Suppressor macrophage treated with lipopolysaccharide for 1 hour (primary cell): Measurements from ENCODE around the gene GRAMD1A.
"Not testable (repeated sequence)": the region's sequence is repeated elsewhere in the genome, so short reads cannot be mapped to it uniquely, and the experiment has no call there.

Experiments
- DNase-seq, 3 donors: peaks; one replicate each; pipeline ENCODE4 v3.0.0-alpha.2; 2020 to 2022

The GRAMD1A gene

DNA sequence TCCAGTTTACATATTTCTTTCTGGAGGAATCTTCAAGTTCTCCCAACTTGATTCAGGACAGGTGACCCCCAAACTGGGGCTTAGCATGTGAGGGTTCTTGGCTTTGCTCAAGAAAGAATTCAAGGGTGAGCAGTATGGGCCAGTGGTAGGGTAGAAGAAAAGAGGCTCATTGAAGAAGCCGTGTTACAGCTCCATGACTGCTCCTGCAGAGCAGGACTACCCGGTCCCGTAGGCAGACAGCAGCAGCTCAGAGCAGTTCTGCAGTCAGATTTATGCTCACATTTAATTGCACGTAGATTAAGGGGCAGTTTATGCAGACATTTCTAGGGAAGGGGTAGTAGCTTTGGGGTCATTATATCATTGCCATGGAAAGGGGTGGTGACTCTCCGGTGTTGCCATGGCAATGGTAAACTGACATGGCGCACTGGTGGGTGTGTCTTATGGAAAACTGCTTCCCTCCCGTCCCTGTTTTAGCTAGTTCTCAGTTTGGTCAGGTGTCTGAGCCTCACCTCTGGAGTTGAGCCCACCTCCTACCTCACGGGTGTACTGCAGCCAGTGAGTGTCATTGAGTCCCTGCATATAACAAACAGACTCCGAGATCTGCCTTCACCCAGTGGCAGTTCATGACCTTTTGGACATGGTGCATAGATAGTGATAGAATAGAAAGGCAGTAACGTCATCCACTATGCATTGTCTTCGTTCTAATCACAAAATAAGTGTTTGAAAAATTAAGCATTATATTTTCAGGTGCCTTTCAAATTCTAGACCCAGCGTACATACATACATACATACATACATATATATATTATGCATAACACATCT lies 20.1 kb upstream of the GRAMD1A start:
- DNase-seq = no peak

DNA sequence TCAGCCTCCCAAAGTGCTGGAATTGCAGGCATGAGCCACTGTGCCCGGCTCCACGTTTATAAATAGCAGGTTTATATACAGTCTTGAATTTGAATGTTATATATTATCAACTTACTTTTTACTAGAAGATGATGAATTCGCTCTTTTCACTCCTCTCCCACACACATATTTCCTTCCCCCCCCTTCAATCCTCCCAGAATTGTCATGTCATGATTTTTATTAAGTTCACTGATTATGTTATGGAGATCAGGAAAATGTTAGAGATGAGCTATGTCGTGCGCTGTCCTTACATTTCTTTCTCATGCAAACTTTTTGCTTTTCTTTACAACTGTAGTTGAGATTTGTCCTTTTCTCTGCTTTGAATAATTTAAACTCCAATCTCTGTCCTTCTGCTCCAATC lies 17.8 kb upstream of the GRAMD1A start:
- no peak for DNase-seq

DNA sequence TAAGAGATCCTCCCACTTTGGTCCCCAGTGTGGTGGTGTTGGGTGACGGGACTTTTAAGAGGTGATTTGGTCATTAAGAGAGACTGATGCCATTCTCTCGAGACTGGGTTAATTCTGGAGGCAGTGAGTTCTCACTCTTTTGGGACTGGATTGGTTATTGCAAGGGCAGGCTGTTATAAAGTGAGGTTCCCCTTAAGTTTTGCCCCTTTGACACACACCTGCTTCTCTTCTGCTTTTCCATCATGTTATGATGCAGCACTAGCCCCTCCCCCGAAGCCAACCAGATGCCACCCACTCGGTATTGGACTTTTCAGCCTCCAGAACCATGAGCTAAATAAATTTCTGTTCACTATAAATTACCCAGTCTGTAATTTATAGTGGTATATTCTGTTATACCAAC lies 16.3 kb upstream of the GRAMD1A start:
- DNase-seq = no peak

DNA sequence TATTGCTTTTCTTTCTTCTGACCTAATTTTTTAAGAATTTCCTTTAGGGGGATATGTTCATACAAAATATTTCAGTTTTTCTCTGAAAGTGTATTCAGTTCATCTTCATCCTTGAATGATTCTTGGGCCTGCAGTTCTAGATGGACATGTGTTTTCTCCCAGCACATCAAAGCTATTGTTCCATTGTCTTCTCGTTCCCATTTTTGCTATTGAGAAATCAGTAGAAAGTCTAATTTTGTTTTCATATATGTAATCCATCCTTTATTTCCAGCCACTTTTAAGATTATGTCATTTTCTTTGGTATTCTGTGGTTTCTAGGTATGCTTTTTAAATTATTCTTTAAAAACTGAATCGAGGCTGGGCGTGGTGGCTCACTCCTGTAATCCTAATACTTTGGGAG lies 15.8 kb upstream of the GRAMD1A start:
- no peak for DNase-seq

DNA sequence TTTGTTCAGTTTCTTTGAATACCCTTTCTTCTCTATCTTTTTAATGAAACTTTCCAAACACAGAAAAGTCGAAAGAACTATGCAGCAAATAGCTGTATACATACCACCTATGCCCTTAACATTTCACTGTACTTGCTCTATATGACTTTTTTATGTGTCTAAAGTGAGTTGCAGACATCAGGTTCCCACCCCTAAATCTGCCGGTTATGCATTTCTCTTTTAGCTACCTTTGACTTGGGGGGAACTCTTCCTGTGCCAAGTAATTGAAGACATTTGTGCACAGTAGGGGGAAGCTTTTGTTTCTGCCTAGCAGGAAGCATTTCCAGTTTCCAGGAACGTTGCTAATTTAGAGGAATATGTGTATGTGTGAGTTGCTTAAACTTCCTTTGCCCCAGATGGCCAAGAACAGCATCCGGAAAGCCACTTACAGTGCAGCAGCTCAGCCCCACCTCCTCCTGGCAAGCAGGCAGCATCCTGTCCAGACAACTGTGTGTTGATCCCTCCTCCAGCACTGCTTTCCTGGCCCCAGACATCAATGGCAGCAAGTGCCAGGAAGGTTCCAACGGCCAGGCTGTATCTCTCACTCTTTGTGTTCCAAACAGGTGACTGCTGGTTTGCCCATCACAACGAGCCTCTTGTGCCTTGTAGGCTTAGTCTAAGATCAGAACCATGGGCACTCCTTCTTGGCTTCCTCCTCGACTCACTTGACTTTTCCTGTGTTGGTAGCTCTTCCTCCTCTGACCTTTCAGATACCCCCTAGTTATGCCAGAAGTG lies 14.7 kb upstream of the GRAMD1A start:
- DNase-seq = peak in 1 of 3 donors; percentile 70

DNA sequence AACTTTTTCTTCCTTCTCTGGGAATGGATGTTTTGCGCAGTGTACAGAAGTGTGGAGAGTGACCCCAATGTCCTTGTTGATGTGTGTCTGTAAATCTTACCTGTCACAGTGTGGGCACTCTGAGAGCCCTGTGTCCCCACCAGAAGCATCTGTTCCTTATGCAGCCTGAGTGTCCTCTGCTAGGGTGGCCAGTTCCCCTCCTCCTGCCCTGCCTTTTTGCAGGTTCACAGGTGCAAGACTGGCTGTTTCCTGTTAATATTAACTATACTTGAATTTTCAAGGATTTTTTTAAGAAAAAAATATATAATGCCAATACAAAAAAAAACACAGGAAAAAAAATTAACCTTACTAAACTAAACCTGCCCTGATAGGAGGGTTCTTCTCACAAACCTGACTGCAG lies 12.0 kb upstream of the GRAMD1A start:
- DNase-seq = peak in 1 of 3 donors; percentile 17

DNA sequence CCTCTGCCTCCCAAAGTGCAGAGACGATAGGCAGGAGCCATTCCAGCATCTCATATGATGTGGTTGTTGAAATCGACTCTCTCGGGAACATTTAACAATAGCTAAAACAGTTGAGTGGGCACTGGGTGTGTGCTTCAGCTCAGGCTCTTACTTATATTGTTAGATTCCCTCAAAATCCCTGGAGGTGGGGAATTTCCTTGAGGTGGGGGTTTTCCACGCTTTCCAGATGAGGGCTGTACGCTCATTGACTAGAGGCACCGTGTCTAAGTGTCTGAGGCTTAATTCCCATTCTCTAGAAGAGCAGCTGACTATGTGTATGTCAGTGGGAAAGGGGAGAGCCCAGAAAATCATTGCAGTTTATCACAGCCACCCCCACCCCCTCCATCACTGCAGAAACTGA lies 10.8 kb upstream of the GRAMD1A start:
- DNase-seq = peak; percentile 94 to 98 (median 96)

DNA sequence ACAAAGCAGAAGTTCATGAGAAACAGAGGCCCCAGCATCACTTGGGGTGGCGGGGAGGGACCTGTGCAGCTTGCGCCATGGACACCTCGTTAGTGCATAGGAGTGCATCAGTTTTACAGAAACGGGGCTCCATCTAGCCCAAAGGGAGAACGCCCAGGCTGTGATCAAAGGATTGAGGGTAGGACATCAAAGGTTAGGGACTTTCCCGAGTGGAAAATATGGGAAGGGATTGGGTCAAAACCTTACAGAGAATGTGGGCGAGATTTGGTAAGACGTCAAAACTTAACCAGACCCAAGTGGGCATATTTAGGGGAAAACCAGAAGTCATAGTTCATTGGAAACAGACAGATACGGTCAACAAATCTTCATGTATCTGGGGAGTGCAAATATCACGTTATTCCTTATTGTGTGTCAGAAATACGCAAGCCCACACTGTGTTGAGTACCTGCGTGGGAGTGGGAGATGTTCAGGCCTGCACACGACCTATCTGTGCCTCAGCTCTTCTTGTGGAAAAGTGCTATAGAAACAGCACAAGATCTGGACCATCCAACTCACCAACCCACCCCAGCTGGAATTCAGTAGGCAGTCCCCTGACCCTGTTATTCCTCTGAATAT lies 9.4 kb upstream of the GRAMD1A start:
- DNase-seq = peak; percentile 73 to 89 (median 82)

DNA sequence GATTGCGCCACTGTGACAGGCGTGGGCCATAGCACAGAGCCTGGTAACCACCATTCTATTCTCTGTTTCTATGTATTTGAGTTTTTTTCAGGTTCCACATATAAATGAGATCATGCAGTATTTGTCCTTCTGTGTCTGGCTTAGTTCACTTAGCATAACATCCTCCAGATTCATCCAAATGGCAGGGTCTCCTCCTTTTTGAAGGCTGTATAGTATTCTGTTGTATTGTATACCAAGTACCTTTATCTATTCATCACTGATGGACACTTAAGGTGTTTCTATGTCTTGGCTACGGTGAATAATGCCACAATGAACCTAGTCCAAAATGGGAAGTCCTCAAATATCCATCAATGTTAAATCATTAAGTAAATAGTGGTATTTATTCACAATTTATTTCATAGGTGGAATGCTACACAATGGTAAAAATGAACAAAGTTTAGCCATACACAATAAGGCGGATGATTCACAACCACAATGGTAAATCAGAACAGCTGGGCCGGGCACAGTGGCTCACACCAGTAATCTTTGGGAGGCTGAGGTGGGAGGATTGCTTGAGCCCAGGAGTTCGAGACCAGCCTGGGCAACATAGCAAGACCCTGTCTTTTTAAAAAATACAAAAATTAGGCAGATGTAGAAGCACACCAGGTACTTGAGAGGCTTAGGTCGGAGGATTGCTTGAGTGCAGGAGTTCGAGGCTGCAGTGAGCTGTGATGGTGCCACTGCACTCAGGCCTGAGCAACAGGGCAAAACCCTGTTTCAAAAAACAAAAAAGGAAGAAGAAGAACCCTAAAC lies 8.4 kb upstream of the GRAMD1A start:
- peak in 1 of 3 donors; percentile 17 for DNase-seq

DNA sequence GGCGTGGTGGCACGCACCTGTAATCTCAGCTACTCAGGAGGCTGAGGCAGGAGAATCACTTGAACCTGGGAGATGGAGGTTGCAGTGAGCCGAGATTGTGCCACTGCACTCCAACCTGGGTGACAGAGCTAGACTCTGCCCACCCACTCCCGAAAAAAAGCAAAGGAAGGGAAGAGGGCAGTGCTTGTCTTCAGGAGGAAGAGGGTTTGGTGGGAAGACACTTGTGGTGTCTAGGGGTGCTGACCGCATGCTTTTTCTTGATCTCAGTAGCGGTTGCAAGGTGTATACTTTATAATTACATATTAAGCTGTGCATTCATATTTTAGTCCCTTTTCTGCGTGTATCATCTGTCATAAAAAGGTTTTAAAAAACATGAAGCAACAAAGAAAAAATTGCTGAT lies 7.5 kb upstream of the GRAMD1A start:
- DNase-seq = peak in 1 of 3 donors; percentile 16

DNA sequence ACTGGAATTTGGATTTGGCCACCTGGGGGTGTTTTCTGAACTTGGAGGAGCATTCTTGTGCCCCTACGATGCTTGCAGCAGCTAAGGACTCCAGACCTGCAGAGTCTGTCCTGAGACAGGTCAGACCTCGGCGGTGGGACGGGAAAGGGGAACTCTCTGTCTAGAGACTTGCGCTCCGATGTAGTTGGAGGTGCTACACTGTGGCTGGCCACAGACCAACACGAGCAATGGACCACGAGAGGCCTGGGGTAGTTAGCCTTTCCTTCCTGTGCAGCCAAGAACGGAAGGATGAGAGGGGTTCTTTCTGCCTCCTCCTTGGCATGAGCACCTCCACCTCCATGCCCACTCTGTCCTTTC lies 5.9 kb upstream of the GRAMD1A start:
- no peak for DNase-seq

DNA sequence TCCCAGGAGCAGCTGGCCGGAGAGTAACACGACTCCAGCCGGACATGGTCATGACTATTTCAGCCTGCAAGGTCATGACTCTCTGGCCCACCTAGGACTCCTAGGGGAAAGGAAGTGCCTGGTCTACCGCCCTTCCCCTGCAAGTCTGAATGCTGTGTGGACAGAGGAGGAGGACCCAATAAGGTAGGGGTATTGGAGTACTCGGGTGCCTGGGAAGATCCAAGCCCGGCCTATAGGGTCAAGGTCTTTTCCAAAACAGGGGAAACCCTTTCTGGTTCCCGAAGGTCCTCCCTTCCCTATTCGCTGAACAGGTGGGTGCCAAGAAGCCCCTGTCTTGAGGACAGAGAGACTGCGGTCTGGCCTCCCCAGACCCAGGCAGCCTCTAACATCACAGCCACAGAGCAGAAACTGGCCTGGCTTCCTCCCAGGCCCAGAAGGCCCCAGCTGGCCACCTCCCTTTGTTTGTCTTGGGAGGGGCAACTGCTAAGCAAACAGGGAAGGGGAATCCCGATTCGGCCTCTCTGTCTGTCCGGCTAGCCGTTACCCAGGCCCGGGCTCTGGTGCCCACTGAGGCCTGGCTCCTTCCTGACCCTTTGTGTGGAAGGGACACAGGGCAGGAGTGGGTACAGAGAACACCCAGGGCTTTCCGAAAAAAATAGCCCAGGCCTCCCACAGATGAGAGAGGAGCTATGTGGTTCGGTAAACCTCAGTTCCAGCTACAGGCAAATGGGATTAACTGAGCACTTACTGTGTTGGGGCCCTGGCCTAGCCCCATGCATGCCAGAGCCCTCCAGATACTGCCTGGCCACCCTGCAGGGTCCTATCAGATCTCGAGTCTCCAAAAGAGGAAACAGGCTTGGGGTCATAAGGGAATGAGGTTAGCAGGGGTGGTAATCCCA lies 5.2 kb upstream of the GRAMD1A start:
- peak in 1 of 3 donors; percentile 50 for DNase-seq

DNA sequence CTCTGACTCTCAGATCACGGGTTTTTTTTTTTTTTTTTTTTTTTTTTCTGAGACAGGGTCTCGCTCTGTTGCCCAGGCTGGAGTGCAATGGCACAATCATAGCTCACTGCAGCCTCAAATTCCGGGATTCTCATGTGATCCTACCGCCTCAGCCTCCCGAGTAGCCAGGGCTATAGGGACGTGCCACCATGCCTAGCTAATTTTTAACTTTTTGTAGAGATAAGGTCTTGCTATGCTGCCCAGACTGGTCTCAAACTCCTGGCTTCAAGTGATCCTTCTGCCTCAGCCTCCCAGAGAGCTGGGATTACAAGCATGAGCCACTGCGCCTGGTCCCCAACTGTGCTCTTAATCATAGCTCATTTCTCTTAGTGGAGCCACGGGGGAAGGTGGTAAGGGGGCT lies 4.6 kb upstream of the GRAMD1A start:
- DNase-seq = no peak

DNA sequence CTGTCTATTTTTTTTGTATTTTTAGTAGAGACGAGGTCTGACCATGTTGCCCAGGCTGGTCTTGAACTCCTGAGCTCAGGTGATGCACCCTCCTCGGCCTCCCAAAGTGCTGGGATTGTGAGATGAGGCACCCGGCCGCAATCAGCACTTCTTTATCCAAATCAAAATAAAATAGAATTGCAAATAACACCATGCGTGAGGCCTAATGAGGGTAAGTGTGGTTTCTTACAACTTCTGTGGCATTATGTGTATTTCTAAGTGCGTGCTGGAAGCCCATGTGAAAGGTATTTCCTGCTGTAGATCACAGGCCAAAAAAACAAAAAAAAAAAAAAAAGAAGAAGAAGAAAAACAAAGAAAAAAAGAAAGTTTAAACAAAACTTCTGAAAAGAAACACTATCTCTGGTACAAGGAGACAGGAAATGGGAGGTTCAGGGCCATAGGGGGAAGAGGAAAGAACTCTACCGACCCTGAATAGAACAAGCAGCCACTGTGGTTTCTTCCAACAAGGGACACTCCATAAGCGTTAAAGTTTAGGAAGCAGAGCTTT lies 3.0 kb upstream of the GRAMD1A start:
- DNase-seq = peak in 1 of 3 donors; percentile 23

DNA sequence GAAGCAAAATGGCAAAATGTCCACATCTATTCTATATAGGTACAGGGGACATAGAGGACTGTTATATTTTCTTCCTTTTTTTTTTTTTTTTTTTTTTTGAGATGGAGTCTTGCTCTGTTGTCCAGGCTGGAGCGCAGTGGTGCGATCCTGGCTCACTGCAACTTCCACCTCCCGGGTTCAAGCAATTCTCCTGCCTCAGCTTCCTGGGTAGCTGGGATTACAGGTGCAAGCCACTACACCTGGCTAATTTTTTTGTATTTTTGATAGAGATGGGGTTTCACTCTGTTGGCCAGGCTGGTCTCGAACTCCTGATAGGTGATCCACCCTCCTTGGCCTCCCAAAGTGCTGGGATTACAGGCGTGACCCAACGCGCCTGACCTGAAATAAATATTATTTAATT lies 1.9 kb upstream of the GRAMD1A start:
- DNase-seq = not testable (repeated sequence)

DNA sequence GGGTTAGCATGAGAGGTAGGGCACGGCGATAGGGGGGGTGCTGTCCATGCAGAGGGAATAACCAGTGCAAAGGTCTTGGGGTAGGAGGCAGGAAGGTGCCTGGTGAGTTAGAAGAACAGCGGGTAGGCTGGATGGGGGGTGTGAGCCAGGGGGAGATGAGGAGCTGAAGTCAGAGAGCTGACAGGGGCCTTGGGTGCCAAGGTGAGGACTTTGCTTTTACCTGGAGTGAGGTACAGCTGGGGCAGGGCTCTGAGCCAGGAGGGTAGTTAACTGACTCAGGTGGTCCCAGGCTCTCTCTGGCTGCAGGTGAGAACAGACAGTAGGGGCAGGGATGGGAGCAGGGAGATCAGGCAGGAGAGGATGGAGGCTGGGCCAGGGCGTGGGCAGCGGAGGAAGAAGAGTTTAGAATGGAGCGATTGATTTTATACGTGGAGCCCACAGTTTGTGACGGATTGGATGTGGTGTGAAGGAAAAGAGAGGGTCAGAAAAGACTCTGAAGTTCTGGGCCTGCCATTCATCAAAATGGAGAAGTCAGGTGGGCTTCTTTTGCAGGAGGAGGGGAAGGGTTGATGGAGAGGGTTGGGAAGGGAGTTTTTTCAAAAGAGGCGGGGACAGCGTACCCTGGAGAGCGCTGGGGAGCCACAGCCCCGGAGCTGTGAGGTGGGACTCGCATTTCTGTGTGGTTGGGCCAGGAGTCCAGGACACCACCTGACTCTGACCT lies 1.2 kb upstream of the GRAMD1A start:
- no peak for DNase-seq

DNA sequence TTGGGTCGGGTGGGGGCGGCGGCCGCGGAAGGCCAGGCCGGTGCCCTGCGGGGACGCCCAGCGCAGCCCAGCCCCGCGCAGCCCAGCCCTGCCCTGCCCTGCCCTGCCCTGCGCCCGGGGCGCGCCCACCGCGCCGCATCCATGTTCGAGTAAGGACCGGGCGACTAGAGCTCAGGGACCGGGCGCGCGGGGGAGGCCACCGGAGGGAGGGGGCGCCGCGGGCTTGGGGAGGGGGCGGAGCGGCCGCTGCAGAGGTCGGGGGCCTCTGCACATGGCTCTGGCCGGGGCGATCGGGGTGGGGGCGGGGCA lies 169 bp downstream of the GRAMD1A start:
- DNase-seq = no peak

DNA sequence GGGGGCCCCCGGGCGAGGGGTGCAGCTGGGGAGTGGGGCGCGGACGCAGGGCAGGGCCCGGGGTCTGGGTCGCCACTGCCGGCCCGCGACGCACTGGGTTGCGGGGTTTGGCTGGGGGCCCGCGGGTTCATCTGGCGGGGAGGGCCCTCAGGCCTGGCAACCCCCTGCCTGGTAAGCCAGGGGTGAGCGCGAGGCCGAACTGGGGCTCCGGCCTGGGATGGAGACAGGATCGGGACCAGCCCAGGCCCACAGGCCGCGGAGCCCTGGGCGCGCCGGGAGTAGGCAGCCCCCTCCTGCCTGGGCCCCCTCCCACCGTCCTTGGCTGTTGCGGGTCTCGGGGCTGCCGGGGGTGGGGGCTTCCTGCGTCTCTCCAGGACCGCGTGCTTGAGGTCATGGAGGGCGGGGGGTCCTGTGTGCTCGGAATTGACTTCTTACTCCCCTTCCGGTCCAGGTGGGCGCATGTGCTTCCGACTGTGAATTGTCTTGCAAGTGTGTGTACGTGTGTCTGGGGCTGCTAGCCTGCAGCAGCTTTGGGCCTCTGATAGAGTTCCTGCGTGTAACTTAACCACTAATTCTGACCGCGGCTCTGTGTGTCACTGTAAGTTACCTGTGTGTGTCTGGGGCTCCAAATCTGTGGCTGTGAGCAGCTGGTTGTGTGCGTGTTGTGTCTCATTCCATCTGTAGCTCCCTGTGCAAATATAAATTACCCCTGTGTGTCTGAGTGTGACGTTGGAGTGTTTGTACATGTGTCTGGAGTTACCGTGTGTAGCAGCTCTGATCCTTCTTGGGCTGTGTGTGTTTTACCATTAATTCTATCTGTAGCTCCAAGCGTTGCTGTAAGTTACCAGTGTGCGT lies 751 bp downstream of the GRAMD1A start:
- peak in 2 of 3 donors; percentile 60 to 77 for DNase-seq

DNA sequence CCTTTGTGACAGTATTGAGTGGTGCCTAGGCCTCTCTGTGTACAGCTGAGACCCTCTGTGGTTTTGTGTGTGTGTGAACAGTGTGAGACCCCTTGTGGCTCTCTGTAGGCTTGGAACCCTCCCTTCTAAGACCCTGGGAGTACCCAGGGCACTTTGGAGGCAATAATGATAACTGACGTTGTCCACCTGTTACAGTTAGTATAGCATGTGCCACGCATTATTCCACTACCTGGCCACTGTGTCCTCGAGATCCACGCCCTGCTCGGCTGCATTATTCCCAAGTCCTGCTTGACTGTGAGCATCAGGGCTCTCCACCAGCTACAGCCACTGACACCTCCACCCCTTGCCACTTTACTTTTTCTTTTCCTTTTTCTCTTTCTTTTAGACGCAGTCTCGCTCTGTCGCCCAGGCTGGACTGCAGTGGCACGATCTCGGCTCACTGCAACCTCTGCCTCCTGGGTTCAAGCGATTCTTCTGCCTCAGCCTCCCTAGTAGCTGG lies 2.0 kb downstream of the GRAMD1A start:
- DNase-seq = no peak
